ENCODE data around the gene CEP83.

GRCh38 chr12:94336211-94336925, 123.3 kb downstream of the CEP83 start:
- TF ChIP-seq, protein P1, sequence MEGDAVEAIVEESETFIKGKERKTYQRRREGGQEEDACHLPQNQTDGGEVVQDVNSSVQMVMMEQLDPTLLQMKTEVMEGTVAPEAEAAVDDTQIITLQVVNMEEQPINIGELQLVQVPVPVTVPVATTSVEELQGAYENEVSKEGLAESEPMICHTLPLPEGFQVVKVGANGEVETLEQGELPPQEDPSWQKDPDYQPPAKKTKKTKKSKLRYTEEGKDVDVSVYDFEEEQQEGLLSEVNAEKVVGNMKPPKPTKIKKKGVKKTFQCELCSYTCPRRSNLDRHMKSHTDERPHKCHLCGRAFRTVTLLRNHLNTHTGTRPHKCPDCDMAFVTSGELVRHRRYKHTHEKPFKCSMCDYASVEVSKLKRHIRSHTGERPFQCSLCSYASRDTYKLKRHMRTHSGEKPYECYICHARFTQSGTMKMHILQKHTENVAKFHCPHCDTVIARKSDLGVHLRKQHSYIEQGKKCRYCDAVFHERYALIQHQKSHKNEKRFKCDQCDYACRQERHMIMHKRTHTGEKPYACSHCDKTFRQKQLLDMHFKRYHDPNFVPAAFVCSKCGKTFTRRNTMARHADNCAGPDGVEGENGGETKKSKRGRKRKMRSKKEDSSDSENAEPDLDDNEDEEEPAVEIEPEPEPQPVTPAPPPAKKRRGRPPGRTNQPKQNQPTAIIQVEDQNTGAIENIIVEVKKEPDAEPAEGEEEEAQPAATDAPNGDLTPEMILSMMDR (optimal IDR thresholded peaks at IDR 0.05 in 1 of 3, IDR thresholded peaks at IDR 0.05 in 1 of 3, conservative IDR thresholded peaks at IDR 0.05 in 1 of 3; ENCODE audit: extremely low read depth in 1 of 3, insufficient read depth in 2 of 3, low read length in 3 of 3), result no peak
- no peak for TF ChIP-seq EZH2 (IDR thresholded peaks at IDR 0.05; ENCODE audit: low read length)
